HG03196 (cell line): ENCODE results near the gene CNOT6L.

Experiments used
- ATAC-seq: cut with Tn5 transposase; IDR thresholded peaks from one replicate; pipeline ENCODE4 v1.9.1; 2021; ENCODE audit not compliant: unreplicated experiment

CNOT6L gene

GRCh38 chr4:77715414-77716290 lies 103.5 kb downstream of the CNOT6L start:
- ATAC-seq: no peak

DNA sequence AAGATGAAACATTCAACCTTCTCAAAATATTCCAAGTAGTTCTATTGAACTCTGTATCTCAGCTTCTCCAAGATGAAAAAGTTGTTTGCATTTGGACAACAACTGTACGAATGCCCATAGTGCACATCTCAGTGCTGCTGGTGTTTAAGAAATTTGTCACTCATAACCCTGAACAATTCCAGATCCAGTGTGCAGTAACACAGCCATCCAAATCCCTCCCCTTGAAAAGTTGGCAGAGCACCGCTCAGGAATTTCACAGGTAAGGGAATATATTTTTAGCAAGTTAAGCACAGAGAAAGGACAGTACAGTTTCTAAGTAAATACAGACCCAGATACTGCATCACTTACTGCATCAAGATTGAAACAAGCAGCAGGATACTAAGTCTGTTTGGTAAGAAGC lies 104.7 kb downstream of the CNOT6L start:
- no peak for ATAC-seq

- ATAC-seq: no peak
Measured at GRCh38 chr4:77713884-77714283, 105.3 kb downstream of the CNOT6L start.

GRCh38 chr4:77712675-77713074 lies 106.5 kb downstream of the CNOT6L start:
- no peak for ATAC-seq

DNA sequence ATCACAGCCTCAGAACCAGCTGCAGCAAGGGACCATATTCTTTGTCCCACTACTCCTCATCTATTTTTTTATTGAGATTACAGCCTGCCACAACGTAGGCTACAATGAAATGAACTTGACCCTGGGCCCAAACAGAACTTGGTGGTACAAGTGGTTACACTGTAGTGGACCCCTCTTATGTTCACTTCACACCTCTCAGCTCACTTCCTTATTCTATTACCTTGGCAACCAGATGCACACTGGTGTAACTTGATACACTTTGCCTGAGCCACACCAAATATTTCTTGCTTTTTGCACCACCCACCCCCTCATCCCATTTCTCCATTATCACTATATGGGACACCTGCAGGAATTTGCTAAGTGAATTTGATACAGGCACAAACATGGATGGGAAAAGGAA lies 107.7 kb downstream of the CNOT6L start:
- no peak for ATAC-seq

DNA sequence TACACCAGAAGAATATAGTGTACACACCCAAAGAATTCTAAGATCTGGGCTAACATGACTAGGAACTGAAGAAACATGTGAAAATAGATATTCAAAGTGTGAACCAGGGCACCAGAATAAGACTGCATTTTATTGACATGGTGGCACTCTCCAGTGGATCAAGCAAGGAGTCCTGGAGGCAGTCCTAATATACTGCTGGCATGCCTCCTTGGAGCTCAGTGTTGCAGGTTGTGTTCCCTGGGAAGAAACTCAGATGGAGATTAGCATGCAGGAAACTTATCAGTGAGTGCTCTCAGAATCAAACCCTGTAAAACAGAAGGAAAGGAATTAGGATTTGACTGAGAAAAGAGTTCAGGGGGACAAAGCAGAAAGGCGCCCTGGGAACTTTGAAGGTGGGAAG lies 108.5 kb downstream of the CNOT6L start:
- ATAC-seq: no peak

DNA sequence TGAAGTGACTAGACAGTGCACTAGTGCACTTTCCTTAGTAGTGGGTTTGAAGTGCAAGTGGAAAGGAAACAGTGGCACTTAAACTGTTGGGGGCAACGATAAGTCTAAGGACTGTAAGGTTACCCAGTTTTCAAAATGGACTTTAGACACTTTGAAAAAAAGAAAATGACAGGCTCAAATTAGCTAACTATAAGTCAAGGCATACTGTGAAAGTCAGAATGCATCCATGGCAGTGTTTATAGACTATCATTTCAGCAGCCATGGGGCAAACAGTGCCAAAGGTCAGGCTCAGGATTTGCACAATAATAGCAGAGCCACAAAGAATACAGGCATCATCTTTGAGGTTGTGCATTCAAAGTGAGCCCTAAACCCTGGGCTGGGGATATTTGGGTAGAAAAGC lies 109.1 kb downstream of the CNOT6L start:
- ATAC-seq: no peak

DNA sequence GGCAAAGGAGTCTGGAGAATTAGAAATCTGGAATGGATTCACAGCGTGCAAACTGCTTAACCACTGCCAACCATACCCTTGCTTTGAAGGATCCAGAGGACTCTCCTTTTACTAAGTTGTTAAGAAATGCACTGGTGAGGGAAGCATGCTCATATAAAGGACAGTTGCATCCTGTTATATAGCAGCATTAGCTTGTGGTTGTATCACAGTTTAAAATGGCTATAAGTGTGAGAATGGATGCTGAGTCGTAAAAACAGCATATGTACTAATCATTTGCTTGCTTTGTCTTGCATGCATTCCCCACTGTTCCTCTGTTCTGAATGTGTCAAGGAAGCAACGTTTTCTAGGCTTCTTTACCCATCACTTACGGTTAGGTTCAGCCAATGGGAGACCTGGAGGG lies 112.5 kb downstream of the CNOT6L start:
- no peak for ATAC-seq

DNA sequence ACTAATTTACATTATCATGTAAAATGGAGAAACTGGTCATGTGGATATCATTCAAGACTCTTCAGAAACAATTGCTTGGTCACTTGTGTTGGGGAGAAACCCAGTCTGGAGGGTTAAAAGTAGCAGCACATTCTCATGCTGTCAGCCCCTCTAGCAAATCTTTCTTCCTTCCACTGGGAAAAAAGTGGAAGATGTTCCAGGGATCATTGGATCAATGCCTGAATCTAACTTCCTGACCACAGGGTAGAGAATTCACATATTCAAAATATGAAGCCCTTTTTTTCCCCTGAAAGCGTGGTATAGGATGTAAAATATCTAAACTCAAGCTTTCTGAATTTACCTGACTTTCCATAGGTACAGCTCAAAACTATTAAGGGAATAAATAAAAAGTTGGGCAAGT lies 115.5 kb downstream of the CNOT6L start:
- no peak for ATAC-seq

GRCh38 chr4:77701121-77701520 lies 118.0 kb downstream of the CNOT6L start:
- no peak for ATAC-seq

DNA sequence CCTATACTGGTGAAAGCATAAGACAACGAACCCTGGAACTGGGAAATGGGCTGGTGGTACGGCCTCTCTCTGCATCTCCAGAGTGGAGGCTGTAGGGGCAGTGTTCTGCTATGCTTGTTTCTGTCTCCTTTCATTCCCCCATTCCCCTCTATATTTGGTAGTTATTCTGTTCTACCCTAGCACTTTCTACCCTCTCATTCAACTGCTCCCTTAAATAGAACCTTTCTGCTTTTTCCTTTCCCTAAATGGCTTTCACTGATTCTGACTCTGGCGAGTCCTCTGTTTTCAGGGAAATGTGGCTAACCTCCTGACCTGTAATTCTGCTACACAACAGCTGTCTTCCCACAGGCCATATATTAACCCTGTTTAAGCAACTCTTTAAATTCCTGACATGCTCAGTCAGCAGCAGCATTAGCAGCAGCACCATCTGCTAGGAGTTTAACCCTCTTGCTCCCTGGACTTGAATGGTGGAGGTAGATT lies 119.4 kb downstream of the CNOT6L start:
- ATAC-seq: no peak

DNA sequence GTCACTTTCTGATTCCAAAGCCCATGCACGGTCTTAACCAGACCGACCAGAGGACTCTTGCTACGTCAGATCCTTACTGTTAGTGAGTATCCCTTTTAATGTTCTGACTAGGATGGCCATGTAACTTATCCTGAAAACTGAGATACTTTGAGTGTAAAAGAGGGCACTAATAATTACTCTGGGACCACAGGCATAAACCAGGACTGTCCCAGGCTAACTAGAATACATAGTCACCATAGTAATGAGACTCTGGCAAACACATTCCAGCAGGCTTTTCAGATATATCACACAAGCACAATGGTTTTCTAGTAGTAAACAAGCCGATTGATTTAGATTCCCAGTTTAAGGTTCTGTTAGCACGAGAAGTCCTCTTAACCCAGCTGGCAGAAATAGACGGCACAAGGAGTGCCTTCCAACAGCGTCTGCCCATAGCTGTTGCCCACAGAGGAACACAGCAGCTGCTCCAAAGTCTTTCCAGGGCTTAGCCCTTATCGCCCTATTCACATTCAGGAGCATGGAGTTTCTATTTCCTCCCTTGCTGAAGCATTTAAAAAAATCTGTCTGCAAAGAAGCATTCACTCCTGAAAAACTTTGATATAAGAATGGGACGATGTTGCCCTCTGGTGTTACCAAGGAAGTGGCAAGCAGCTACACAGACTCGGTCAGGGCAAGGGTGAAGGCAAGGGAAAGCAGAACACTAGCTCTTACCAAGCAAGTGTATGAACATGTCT lies 121.1 kb downstream of the CNOT6L start:
- no peak for ATAC-seq

GRCh38 chr4:77695774-77696173 lies 123.4 kb downstream of the CNOT6L start:
- no peak for ATAC-seq

GRCh38 chr4:77692847-77693432 lies 126.2 kb downstream of the CNOT6L start:
- no peak for ATAC-seq

DNA sequence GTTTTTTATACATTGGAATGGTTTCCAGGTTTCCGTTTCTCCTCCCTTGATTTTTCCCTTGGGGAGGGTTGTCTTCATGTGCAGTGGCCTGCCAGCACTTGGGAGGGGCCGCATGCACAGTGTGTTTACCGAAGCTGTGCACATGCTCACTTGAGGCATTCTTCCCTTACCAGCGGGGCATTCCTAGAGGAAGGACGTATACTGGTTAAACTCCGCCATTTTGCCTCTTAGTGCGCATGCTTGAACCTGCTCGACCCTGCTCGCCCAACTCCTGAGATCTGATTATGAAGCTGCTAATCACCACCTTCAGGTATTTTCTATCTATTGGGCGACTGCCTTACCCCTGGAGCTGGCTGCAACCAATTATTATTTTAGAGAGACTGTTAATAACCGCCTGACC lies 137.4 kb downstream of the CNOT6L start:
- ATAC-seq: no peak

- ATAC-seq: no peak
Measured at GRCh38 chr4:77676842-77677241, 142.3 kb downstream of the CNOT6L start.

GRCh38 chr4:77671051-77671450 lies 148.1 kb downstream of the CNOT6L start:
- no peak for ATAC-seq

GRCh38 chr4:77669946-77670590 lies 149.1 kb downstream of the CNOT6L start:
- ATAC-seq: no peak

- ATAC-seq: no peak
Measured at GRCh38 chr4:77665381-77666069, 153.6 kb downstream of the CNOT6L start.
